H1 (cell line): ENCODE results near the gene PPFIBP2. TPM values are rescaled to one million over a fixed set of nuclear protein-coding genes. Genes with fewer than 3 reads are reported as not detected.

Experiments used
- CTCF ChIA-PET: fragments of 300-600 bp; sonication (Branson Sonifier 250); formaldehyde crosslinking; loops from one replicate; lab custom pipeline; 2021; ENCODE audit not compliant: partially characterized antibody; lab: Charles Lee
- POLR2A ChIA-PET: fragments of 300-600 bp; sonication (Branson Sonifier 250); formaldehyde crosslinking; loops from one replicate; lab custom pipeline; 2021; ENCODE audit warnings: inconsistent platforms; ENCODE audit not compliant: partially characterized antibody; lab: Charles Lee
- DNase-seq, 2 experiments: peaks; one replicate each; pipeline versions ENCODE4 v3.0.0 to v3.0.0-alpha.2; 2010 to 2022; ENCODE audit warnings: low spot score in 2 of 2, low read depth in 1 of 2, mixed read lengths in 1 of 2
- FAIRE-seq: peaks from 2 replicates; lab custom pipeline; 2011; peaks lifted over from hg19 to GRCh38; lab: Jason Lieb, UNC
- H2AFZ ChIP-seq: 2 replicates; pipeline ENCODE4 v1.8.1; 2012; ENCODE audit warnings: low read length, inconsistent platforms
- H2AK5ac ChIP-seq: 2 replicates; pipeline ENCODE4 v1.6.1; 2013; ENCODE audit warnings: low read depth, low read length
- H2BK120ac ChIP-seq: replicated peaks from 2 replicates; pipeline ENCODE3; 2013; ENCODE audit warnings: low read depth, low read length, inconsistent platforms
- H2BK12ac ChIP-seq: 2 replicates; pipeline ENCODE4 v1.6.1; 2013; ENCODE audit warnings: low read depth, low read length
- H2BK15ac ChIP-seq: 2 replicates; pipeline ENCODE4 v1.6.1; 2013; ENCODE audit warnings: low read length
- H2BK20ac ChIP-seq: 2 replicates; pipeline ENCODE4 v1.6.1; 2013; ENCODE audit warnings: low read length
- H2BK5ac ChIP-seq: 2 replicates; pipeline ENCODE4 v1.6.1; 2013; ENCODE audit warnings: low read depth, low read length
- H3K14ac ChIP-seq: 2 replicates; pipeline ENCODE4 v1.6.1; 2013; ENCODE audit warnings: inconsistent platforms; ENCODE audit not compliant: insufficient read length
- H3K18ac ChIP-seq: 2 replicates; pipeline ENCODE4 v1.6.1; 2013; ENCODE audit warnings: low read length; ENCODE audit errors: extremely low read depth
- H3K23ac ChIP-seq: 2 replicates; pipeline ENCODE4 v1.6.1; 2013; ENCODE audit warnings: inconsistent platforms; ENCODE audit not compliant: insufficient read length
- H3K23me2 ChIP-seq: 2 replicates; pipeline ENCODE4 v1.6.1; 2013; ENCODE audit warnings: low read depth, low read length
- H3K27ac ChIP-seq: 2 replicates; pipeline ENCODE4 v1.6.1; 2011; ENCODE audit warnings: low read depth, low read length, inconsistent platforms
- H3K27me3 ChIP-seq, 4 experiments: replicated peaks in 1 of 4; 1 replicate in 1 of 4; 2 replicates in 3 of 4; pipeline versions ENCODE4 v1.6.1 to v1.8.1; 2011 to 2013; ENCODE audit warnings: low read length in 3 of 4, mild to moderate bottlenecking in 3 of 4, inconsistent platforms in 2 of 4, mixed read lengths in 2 of 4, moderate library complexity in 1 of 4; ENCODE audit not compliant: control insufficient read depth in 3 of 4, insufficient read depth in 3 of 4; ENCODE audit errors: extremely low read depth in 1 of 4
- H3K36me3 ChIP-seq, 4 experiments: 2 replicates each; pipeline versions ENCODE4 v1.6.1 to v1.8.1; 2011 to 2013; ENCODE audit warnings: mild to moderate bottlenecking in 4 of 4, low read length in 3 of 4, moderate library complexity in 2 of 4, control low read depth in 1 of 4, inconsistent platforms in 1 of 4; ENCODE audit not compliant: insufficient read depth in 4 of 4, control insufficient read depth in 2 of 4
- H3K4ac ChIP-seq: replicated peaks from 2 replicates; pipeline ENCODE3; 2013; ENCODE audit warnings: low read length, low read depth, mixed read lengths, inconsistent platforms; ENCODE audit not compliant: insufficient read length
- H3K4me1 ChIP-seq, 4 experiments: replicated peaks in 1 of 4; 1 replicate in 1 of 4; 2 replicates in 3 of 4; pipeline versions ENCODE4 v1.6.1 to v1.8.1; 2011 to 2013; ENCODE audit warnings: low read length in 3 of 4, inconsistent platforms in 2 of 4, mixed read lengths in 1 of 4; ENCODE audit not compliant: insufficient read depth in 4 of 4, control insufficient read depth in 3 of 4
- H3K4me2 ChIP-seq, 2 experiments: 2 replicates each; pipeline versions ENCODE4 v1.6.1 to v1.8.1; 2011 to 2013; ENCODE audit warnings: low read depth in 2 of 2, low read length in 2 of 2, control low read depth in 1 of 2, inconsistent platforms in 1 of 2, mild to moderate bottlenecking in 1 of 2; ENCODE audit not compliant: insufficient read depth in 1 of 2
- H3K4me3 ChIP-seq, 4 experiments: fragments of 200-600, 300-600 bp in 1 of 4; sonication (generic), shearing (Covaris generic), sonication (Bioruptor Twin) in 1 of 4; 2 replicates each; pipeline versions ENCODE4 v1.5.1 to v1.8.1; 2011 to 2016; ENCODE audit warnings: low read length in 4 of 4, low read depth in 3 of 4, control low read depth in 2 of 4, inconsistent platforms in 2 of 4, mild to moderate bottlenecking in 2 of 4, mixed read lengths in 1 of 4, moderate library complexity in 1 of 4; ENCODE audit not compliant: insufficient read depth in 2 of 4; ENCODE audit errors: extremely low read depth in 1 of 4
- H3K56ac ChIP-seq: replicated peaks from 2 replicates; pipeline ENCODE3; 2013; ENCODE audit warnings: low read depth, mild to moderate bottlenecking, mixed read lengths, low read length, inconsistent platforms; ENCODE audit not compliant: insufficient read length
- H3K79me1 ChIP-seq: 2 replicates; pipeline ENCODE4 v1.6.1; 2013; ENCODE audit warnings: low read depth, low read length, control low read depth
- H3K79me2 ChIP-seq, 2 experiments: 2 replicates each; pipeline versions ENCODE4 v1.6.1 to v1.8.1; 2012 to 2013; ENCODE audit warnings: low read length in 2 of 2, mild to moderate bottlenecking in 2 of 2, inconsistent platforms in 1 of 2; ENCODE audit not compliant: insufficient read depth in 2 of 2, control insufficient read depth in 1 of 2
- H3K9ac ChIP-seq, 4 experiments: replicated peaks in 1 of 4; 1 replicate in 1 of 4; 2 replicates in 3 of 4; pipeline versions ENCODE4 v1.6.1 to v1.8.1; 2011 to 2013; ENCODE audit warnings: low read depth in 3 of 4, low read length in 3 of 4, control low read depth in 2 of 4, mild to moderate bottlenecking in 2 of 4, moderate library complexity in 2 of 4, inconsistent platforms in 1 of 4; ENCODE audit errors: extremely low read depth in 1 of 4
- H3K9me3 ChIP-seq, 2 experiments: 2 replicates each; pipeline versions ENCODE4 v1.6.1 to v1.8.1; 2012 to 2013; ENCODE audit warnings: mild to moderate bottlenecking in 2 of 2, moderate library complexity in 2 of 2, control low read depth in 1 of 2, inconsistent platforms in 1 of 2, low read depth in 1 of 2, low read length in 1 of 2, mixed read lengths in 1 of 2; ENCODE audit not compliant: insufficient read depth in 2 of 2
- H4K20me1 ChIP-seq, 2 experiments: replicated peaks in 1 of 2; 2 replicates each; pipeline versions ENCODE3 to v1.8.1; 2011 to 2013; ENCODE audit warnings: inconsistent platforms in 2 of 2, low read length in 2 of 2, mild to moderate bottlenecking in 1 of 2; ENCODE audit not compliant: insufficient read depth in 2 of 2, control insufficient read depth in 1 of 2
- H4K5ac ChIP-seq: 2 replicates; pipeline ENCODE4 v1.6.1; 2013; ENCODE audit warnings: low read length, low read depth, mixed read lengths, inconsistent platforms; ENCODE audit not compliant: insufficient read length
- H4K8ac ChIP-seq: 2 replicates; pipeline ENCODE4 v1.8.0; 2013; ENCODE audit warnings: mild to moderate bottlenecking, moderate library complexity, low read length, inconsistent platforms; ENCODE audit not compliant: insufficient read depth; ENCODE audit errors: extremely low read depth
- H4K91ac ChIP-seq: replicated peaks from 2 replicates; pipeline ENCODE3; 2013; ENCODE audit warnings: low read length, mixed read lengths, inconsistent platforms; ENCODE audit not compliant: insufficient read length
- BCL11A ChIP-seq, 2 experiments: IDR thresholded peaks; one replicate each; pipeline ENCODE4 v1.6.1; 2011; ENCODE audit warnings: low read depth in 2 of 2, low read length in 2 of 2, mild to moderate bottlenecking in 2 of 2
- BRCA1 ChIP-seq: IDR thresholded peaks from 2 replicates; pipeline ENCODE4 v1.6.1; 2012; ENCODE audit warnings: low read depth, low read length, improper control_type of control experiment
- CBX5 ChIP-seq: fragments of 300-800, 300-1000 bp; sonication (generic); IDR thresholded peaks from 2 replicates; pipeline ENCODE4 v1.7.1; 2016; ENCODE audit warnings: antibody characterized with exemption, low read length, low read depth
- CEBPB ChIP-seq: IDR thresholded peaks from 2 replicates; pipeline ENCODE4 v1.6.1; 2012; ENCODE audit warnings: low read depth, low read length
- FOSL1 ChIP-seq: IDR thresholded peaks from 2 replicates; pipeline ENCODE4 v1.6.1; 2011; ENCODE audit warnings: mild to moderate bottlenecking, low read depth, low read length, moderate library complexity; ENCODE audit not compliant: insufficient read depth
- JUN ChIP-seq: IDR thresholded peaks from 2 replicates; pipeline ENCODE4 v1.6.1; 2011; ENCODE audit warnings: low read depth, mild to moderate bottlenecking, improper control_type of control experiment, low read length
- JUND ChIP-seq: IDR thresholded peaks from 2 replicates; pipeline ENCODE4 v1.6.1; 2011; ENCODE audit warnings: mild to moderate bottlenecking, improper control_type of control experiment, low read length
- KDM1A ChIP-seq: fragments of 200-600, 300-600 bp; sonication (generic); IDR thresholded peaks from 2 replicates; pipeline ENCODE4 v1.7.1; 2016; ENCODE audit warnings: mild to moderate bottlenecking, low read length, borderline replicate concordance
- POLR2A ChIP-seq, 2 experiments: IDR thresholded peaks; 1 replicate in 1 of 2; 2 replicates in 1 of 2; pipeline ENCODE4 v1.6.1; 2011; ENCODE audit warnings: low read depth in 2 of 2, low read length in 2 of 2, mild to moderate bottlenecking in 2 of 2; ENCODE audit errors: control extremely low read depth in 1 of 2
- POU5F1 ChIP-seq: IDR thresholded peaks from 2 replicates; pipeline ENCODE4 v1.6.1; 2011; ENCODE audit warnings: low read depth, mild to moderate bottlenecking, low read length, moderate library complexity
- RAD21 ChIP-seq, 2 experiments: IDR thresholded peaks in 1 of 2; conservative IDR thresholded peaks in 1 of 2; 2 replicates each; pipeline ENCODE4 v1.6.1; 2011; ENCODE audit warnings: low read depth in 2 of 2, low read length in 2 of 2, improper control_type of control experiment in 1 of 2, inconsistent platforms in 1 of 2, mild to moderate bottlenecking in 1 of 2, moderate library complexity in 1 of 2
- RFX5 ChIP-seq: IDR thresholded peaks from 2 replicates; pipeline ENCODE4 v1.6.1; 2011; ENCODE audit warnings: low read depth, low read length, improper control_type of control experiment, borderline replicate concordance
- SIN3A ChIP-seq, 2 experiments: IDR thresholded peaks in 1 of 2; conservative IDR thresholded peaks in 1 of 2; 2 replicates each; pipeline ENCODE4 v1.6.1; 2011 to 2012; ENCODE audit warnings: low read length in 2 of 2, improper control_type of control experiment in 1 of 2, low read depth in 1 of 2, mild to moderate bottlenecking in 1 of 2
- SIX5 ChIP-seq: IDR thresholded peaks from 2 replicates; pipeline ENCODE4 v1.6.1; 2011; ENCODE audit warnings: mild to moderate bottlenecking, low read depth, low read length
- SP1 ChIP-seq: IDR thresholded peaks from 2 replicates; pipeline ENCODE4 v1.6.1; 2011; ENCODE audit warnings: low read depth, low read length
- YY1 ChIP-seq: IDR thresholded peaks from 2 replicates; pipeline ENCODE4 v1.6.1; 2011; ENCODE audit warnings: low read depth, mild to moderate bottlenecking, low read length
- WGBS, 2 experiments: shearing (Covaris generic) in 1 of 2; methylation state at CpG; one replicate each; pipeline versions ENCODE4 v1.1.6 to v1.1.7; 2013 to 2015; ENCODE audit warnings: low lambda C conversion rate in 2 of 2, mixed read lengths in 2 of 2, inconsistent platforms in 1 of 2, low coverage in 1 of 2, missing lambda C conversion rate in 1 of 2; ENCODE audit not compliant: insufficient replicate concordance in 2 of 2, insufficient coverage in 1 of 2, insufficient read length in 1 of 2; ENCODE audit errors: extremely low coverage in 1 of 2, missing lambda C conversion rate in 1 of 2; 5-methylcytosine and 5-hydroxymethylcytosine counted together
- polyA plus RNA-seq, 7 experiments: library from polyadenylated mRNA; depleted of rRNA in 3 of 7; stranded (reverse) in 5 of 7; unstranded in 2 of 7; fragments of >200 nt in 5 of 7; fragments of 200-250 nt in 2 of 7; gene quantifications; 1 replicate in 5 of 7; 2 replicates in 1 of 7; 4 replicates in 1 of 7; pipeline versions ENCODE4 v1.2.1 to v1.2.3, GENCODE V29; 2011 to 2013; ENCODE audit warnings: missing spikeins in 2 of 7, mixed read lengths in 2 of 7
- total RNA-seq: library from RNA; stranded (reverse); fragmentation: NEBNext Ultra II Directional; extraction: Animal tissue kit (Norgen Biotek cat#: 25700); gene quantifications from 2 replicates; pipeline ENCODE4 v1.2.1, GENCODE V29; 2021

PPFIBP2 gene
- total and polyA plus RNA-seq, 2 of the 8 experiments (the other 6 are each of a cell fraction or from before 2014, with no cell fraction given) = 5.5 to 9.8 TPM

- no peak overlapping the region for H3K27ac ChIP-seq
- H3K9ac ChIP-seq = no peak overlapping the region
- no peak overlapping the region for H2BK20ac ChIP-seq
- DNase-seq (no peak), FAIRE-seq (no peak)
- no peaks in the 10 kb centered on the region for H3K9me3 ChIP-seq
- no peak overlapping the region for H2BK5ac ChIP-seq
- H3K79me1 ChIP-seq = no peaks in the 10 kb centered on the region
- no peak overlapping the region for H2BK120ac ChIP-seq
- no peaks in the 10 kb centered on the region for H3K79me2 ChIP-seq
- H3K36me3 ChIP-seq = no peaks in the 10 kb centered on the region; a peak in 1 of 8 replicates
- no peak overlapping the region for H2BK15ac ChIP-seq
- no peak overlapping the region for H3K23ac ChIP-seq
- H3K4me2 ChIP-seq = no peak overlapping the region
- H4K8ac ChIP-seq = no peak overlapping the region
- no peak overlapping the region for H2BK12ac ChIP-seq
- 0 out of 2 replicates have a peak overlapping the region, but pooled peaks have one; percentile 46 for H2AK5ac ChIP-seq
- no peak overlapping the region for H2AFZ ChIP-seq
- H3K23me2 ChIP-seq = no peaks in the 10 kb centered on the region; the same call in 1 of the 2 replicates
- no peak overlapping the region for H3K18ac ChIP-seq
- no peaks in the 10 kb centered on the region for H4K20me1 ChIP-seq
- H4K91ac ChIP-seq = no peak overlapping the region
- no peak overlapping the region for H4K5ac ChIP-seq
- POLR2A ChIA-PET = no interaction called here
- CTCF ChIA-PET = interaction anchor here (0.9 to 1.4 kb wide), 4 partner anchors 14 to 68 kb away, joined by 3 to 7 read pairs (median 4); no protein-coding TSS in a partner anchor
- no peak overlapping the region for H3K4me3 ChIP-seq
- WGBS, 2 experiments = 98% methylated on average over 8 of the region's 8 CpGs; no CpG with 5 or more reads in 1 of the 2 experiments
- H3K4me1 ChIP-seq = peaks cover 3 to 12% (median 6%) of the 10 kb centered on the region in 4 experiments; a peak in 5 of 7 replicates
- no peak overlapping the region for H3K4ac ChIP-seq
- no peaks in the 10 kb centered on the region for H3K27me3 ChIP-seq
- H3K56ac ChIP-seq = no peak overlapping the region
- H3K14ac ChIP-seq = no peak overlapping the region
- TF ChIP-seq KDM1A (no peak), SIX5 (no peak), CEBPB (no peak), FOSL1 (no peak), BRCA1 (no peak), RFX5 (no peak), RAD21 (IDR thresholded peaks at IDR 0.05 in 1 of 2, conservative IDR thresholded peaks at IDR 0.05 in 1 of 2; ENCODE audit: low read depth in 2 of 2, low read length in 2 of 2) (no peak), CBX5 (no peak), YY1 (no peak), SIN3A (conservative IDR thresholded peaks at IDR 0.05 in 1 of 2, IDR thresholded peaks at IDR 0.05 in 1 of 2; ENCODE audit: low read depth in 1 of 2, low read length in 2 of 2) (no peak), BCL11A (IDR thresholded peaks at IDR 0.05; ENCODE audit: low read depth in 2 of 2, low read length in 2 of 2) (no peak), POU5F1 (no peak), SP1 (no peak), POLR2A (IDR thresholded peaks at IDR 0.05; ENCODE audit: control extremely low read depth in 1 of 2, low read depth in 2 of 2, low read length in 2 of 2) (no peak), JUN (no peak), JUND (no peak)
Observed at GRCh38 chr11:7617032-7617431, 103.2 kb downstream of the PPFIBP2 start.
